LNCaP clone FGC (cell line): ENCODE data around the gene MMP17.

ENCODE experiments used
- DNase-seq: peaks from one replicate; pipeline ENCODE4 v3.0.0-alpha.2; 2011; ENCODE audit warnings: low read depth
- H3K4me3 ChIP-seq: 2 replicates; pipeline ENCODE4 v1.5.1; 2011; ENCODE audit warnings: mild to moderate bottlenecking, low read depth, low read length, control low read depth
- CTCF ChIP-seq: IDR thresholded peaks from 2 replicates; pipeline ENCODE4 v1.5.1; 2012; ENCODE audit warnings: mild to moderate bottlenecking; ENCODE audit not compliant: control insufficient read depth, insufficient read depth; ENCODE audit errors: extremely low read depth

MMP17 gene

GRCh38 chr12:131854861-131855476 is 26.8 kb downstream of the MMP17 start:
- H3K4me3 ChIP-seq: no peak overlapping the region
- DNase-seq: no peak
- TF ChIP-seq CTCF: no peak

- TF ChIP-seq CTCF: no peak
- H3K4me3 ChIP-seq: no peak overlapping the region
- no peak for DNase-seq
Observed at GRCh38 chr12:131855521-131856142, 27.4 kb downstream of the MMP17 start.

- no peak for DNase-seq
- H3K4me3 ChIP-seq: no peak overlapping the region
- no peak for TF ChIP-seq CTCF
Observed at GRCh38 chr12:131856366-131857097, 28.3 kb downstream of the MMP17 start.

- TF ChIP-seq CTCF: no peak
- no peak for DNase-seq
- H3K4me3 ChIP-seq: no peak overlapping the region
Observed at GRCh38 chr12:131857908-131858850, 30.0 kb downstream of the MMP17 start.

- no peak for TF ChIP-seq CTCF
- DNase-seq: no peak
- no peak overlapping the region for H3K4me3 ChIP-seq
Observed at GRCh38 chr12:131860472-131861260, 32.5 kb downstream of the MMP17 start.
